ENCODE measurements around the gene CHST11. TPM values are rescaled to one million over a fixed set of nuclear protein-coding genes. Genes with fewer than 3 reads are reported as not detected.

CHST11 gene
- total RNA-seq, 1 donor from 2014 or later, result 46.2 TPM

DNA sequence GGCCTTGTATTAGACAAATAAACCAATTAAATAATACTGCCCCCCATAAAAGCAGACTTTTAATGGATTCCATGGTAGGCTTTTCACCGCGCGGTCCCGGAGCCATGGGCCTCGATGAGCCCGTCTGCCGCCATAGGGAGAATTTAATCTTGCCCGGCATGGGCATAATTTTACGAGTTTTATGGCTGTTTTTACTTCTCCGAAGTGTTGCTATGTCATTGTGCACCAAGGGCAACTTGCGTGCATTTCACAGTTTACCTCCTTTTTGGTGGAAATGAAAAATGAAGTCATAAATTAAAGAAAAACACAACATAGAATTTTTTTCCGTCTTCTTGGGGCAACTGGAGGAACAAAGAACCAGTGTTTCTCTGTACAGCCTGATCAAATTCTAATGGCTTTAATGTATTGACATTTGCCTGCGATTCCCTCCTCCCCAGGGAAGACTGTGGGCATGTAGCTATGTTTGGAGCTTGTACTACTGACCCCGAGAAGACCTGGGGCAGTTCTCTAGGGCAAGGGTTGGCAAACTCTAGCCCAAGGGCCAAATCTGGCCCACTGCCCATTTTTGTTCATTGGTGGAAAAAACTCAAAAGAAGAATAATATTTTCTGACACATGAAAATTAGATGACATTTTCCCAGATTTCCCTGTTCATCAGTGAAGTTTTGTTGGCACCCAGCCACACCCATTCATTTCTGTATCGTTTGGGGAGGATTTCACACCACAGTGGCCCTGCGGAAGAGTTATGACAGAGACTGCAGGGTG, 142.7 kb downstream of the CHST11 start:
- Histone ChIP-seq H3K27ac (no peak overlapping the region), H3K9me3 (no peaks in the 10 kb centered on the region), H3K36me3 (no peaks in the 10 kb centered on the region), H3K27me3 (ENCODE audit: low read depth) (no peaks in the 10 kb centered on the region), H3K4me3 (no peak overlapping the region), H3K4me1 (peaks cover 64% of the 10 kb centered on the region)
- ATAC-seq (no peak), DNase-seq (no peak)
- intact Hi-C loops (cut with DNase I), result no loop called here
- TF ChIP-seq, protein P1, sequence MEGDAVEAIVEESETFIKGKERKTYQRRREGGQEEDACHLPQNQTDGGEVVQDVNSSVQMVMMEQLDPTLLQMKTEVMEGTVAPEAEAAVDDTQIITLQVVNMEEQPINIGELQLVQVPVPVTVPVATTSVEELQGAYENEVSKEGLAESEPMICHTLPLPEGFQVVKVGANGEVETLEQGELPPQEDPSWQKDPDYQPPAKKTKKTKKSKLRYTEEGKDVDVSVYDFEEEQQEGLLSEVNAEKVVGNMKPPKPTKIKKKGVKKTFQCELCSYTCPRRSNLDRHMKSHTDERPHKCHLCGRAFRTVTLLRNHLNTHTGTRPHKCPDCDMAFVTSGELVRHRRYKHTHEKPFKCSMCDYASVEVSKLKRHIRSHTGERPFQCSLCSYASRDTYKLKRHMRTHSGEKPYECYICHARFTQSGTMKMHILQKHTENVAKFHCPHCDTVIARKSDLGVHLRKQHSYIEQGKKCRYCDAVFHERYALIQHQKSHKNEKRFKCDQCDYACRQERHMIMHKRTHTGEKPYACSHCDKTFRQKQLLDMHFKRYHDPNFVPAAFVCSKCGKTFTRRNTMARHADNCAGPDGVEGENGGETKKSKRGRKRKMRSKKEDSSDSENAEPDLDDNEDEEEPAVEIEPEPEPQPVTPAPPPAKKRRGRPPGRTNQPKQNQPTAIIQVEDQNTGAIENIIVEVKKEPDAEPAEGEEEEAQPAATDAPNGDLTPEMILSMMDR (IDR thresholded peaks at IDR 0.05), result no peak

GRCh38 chr12:104600036-104600712, 143.4 kb downstream of the CHST11 start:
- DNase-seq (no peak), ATAC-seq (no peak)
- intact Hi-C loops (cut with DNase I), result no loop called here
- TF ChIP-seq, protein P1 (IDR thresholded peaks at IDR 0.05), result no peak
- Histone ChIP-seq H3K27ac (no peak overlapping the region), H3K4me1 (peaks cover 71% of the 10 kb centered on the region), H3K36me3 (no peaks in the 10 kb centered on the region), H3K27me3 (ENCODE audit: low read depth) (no peaks in the 10 kb centered on the region), H3K9me3 (no peaks in the 10 kb centered on the region), H3K4me3 (no peak overlapping the region)

- no peak for ATAC-seq
- H3K4me1 ChIP-seq, result peaks cover 69% of the 10 kb centered on the region
- no peaks in the 10 kb centered on the region for H3K36me3 ChIP-seq
- H3K9me3 ChIP-seq, result no peaks in the 10 kb centered on the region
- no peak for DNase-seq
- H3K4me3 ChIP-seq, result no peak overlapping the region
- intact Hi-C loops (cut with DNase I), result no loop called here
- no peaks in the 10 kb centered on the region for H3K27me3 ChIP-seq (ENCODE audit: low read depth)
- peak overlapping the region; percentile 32 for H3K27ac ChIP-seq
- TF ChIP-seq, protein P1 (IDR thresholded peaks at IDR 0.05), result no peak
These were observed 144.3 kb downstream of the CHST11 start for GRCh38 chr12:104600790-104601739.

DNA sequence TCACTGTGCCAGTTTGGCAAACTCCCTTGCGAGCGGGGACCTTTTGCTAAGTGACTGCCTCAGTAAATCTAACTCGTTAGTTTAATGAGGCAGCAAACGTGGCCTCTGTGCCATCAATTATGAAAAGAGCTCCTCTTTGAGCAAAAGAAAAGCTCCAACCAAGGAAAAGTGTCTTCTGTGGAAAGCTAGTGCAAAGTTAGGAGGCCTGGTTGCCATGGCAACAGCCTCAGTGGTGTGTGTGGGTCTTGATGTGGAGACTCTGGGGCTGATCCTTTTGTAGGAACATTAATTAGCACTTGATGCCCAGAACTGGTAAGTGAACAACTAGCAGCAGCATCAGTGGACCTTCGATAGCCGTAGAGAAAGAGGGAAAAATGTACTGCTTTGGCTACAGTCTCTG, 145.7 kb downstream of the CHST11 start:
- DNase-seq, result no peak
- H3K27ac ChIP-seq, result no peak overlapping the region
- ATAC-seq, result no peak
- peaks cover 72% of the 10 kb centered on the region for H3K4me1 ChIP-seq
- H3K36me3 ChIP-seq, result no peaks in the 10 kb centered on the region
- no peaks in the 10 kb centered on the region for H3K9me3 ChIP-seq
- TF ChIP-seq, protein P1 (IDR thresholded peaks at IDR 0.05), result no peak
- no peaks in the 10 kb centered on the region for H3K27me3 ChIP-seq (ENCODE audit: low read depth)
- intact Hi-C loops (cut with DNase I), result no loop called here
- no peak overlapping the region for H3K4me3 ChIP-seq

GRCh38 chr12:104602896-104603295, 146.1 kb downstream of the CHST11 start:
- no peak for ATAC-seq
- intact Hi-C loops (cut with DNase I), result no loop called here
- no peak overlapping the region for H3K27ac ChIP-seq

More at GRCh38 chr12:104602896-104603295, 146.1 kb downstream of the CHST11 start:
- Histone ChIP-seq H3K9me3 (no peaks in the 10 kb centered on the region), H3K4me3 (no peak overlapping the region), H3K36me3 (no peaks in the 10 kb centered on the region), H3K27me3 (ENCODE audit: low read depth) (no peaks in the 10 kb centered on the region), H3K4me1 (peaks cover 72% of the 10 kb centered on the region)
- no peak for DNase-seq
- TF ChIP-seq, protein P1 (IDR thresholded peaks at IDR 0.05), result no peak

Data from lower lobe of right lung (tissue), 2 donors.